H1 (cell line): ENCODE measurements around the gene ZNF652. TPM values are rescaled to one million over a fixed set of nuclear protein-coding genes. Genes with fewer than 3 reads are reported as not detected.

Experiments used
- CTCF ChIA-PET: fragments of 300-600 bp; sonication (Branson Sonifier 250); formaldehyde crosslinking; loops from one replicate; lab custom pipeline; 2021; ENCODE audit not compliant: partially characterized antibody; lab: Charles Lee
- POLR2A ChIA-PET: fragments of 300-600 bp; sonication (Branson Sonifier 250); formaldehyde crosslinking; loops from one replicate; lab custom pipeline; 2021; ENCODE audit warnings: inconsistent platforms; ENCODE audit not compliant: partially characterized antibody; lab: Charles Lee
- DNase-seq, 2 experiments: peaks; one replicate each; pipeline versions ENCODE4 v3.0.0 to v3.0.0-alpha.2; 2010 to 2022; ENCODE audit warnings: low spot score in 2 of 2, low read depth in 1 of 2, mixed read lengths in 1 of 2
- FAIRE-seq: peaks from 2 replicates; lab custom pipeline; 2011; peaks lifted over from hg19 to GRCh38; lab: Jason Lieb, UNC
- H2AFZ ChIP-seq: 2 replicates; pipeline ENCODE4 v1.8.1; 2012; ENCODE audit warnings: low read length, inconsistent platforms
- H2AK5ac ChIP-seq: 2 replicates; pipeline ENCODE4 v1.6.1; 2013; ENCODE audit warnings: low read depth, low read length
- H2BK120ac ChIP-seq: replicated peaks from 2 replicates; pipeline ENCODE3; 2013; ENCODE audit warnings: low read depth, low read length, inconsistent platforms
- H2BK12ac ChIP-seq: 2 replicates; pipeline ENCODE4 v1.6.1; 2013; ENCODE audit warnings: low read depth, low read length
- H2BK15ac ChIP-seq: 2 replicates; pipeline ENCODE4 v1.6.1; 2013; ENCODE audit warnings: low read length
- H2BK20ac ChIP-seq: 2 replicates; pipeline ENCODE4 v1.6.1; 2013; ENCODE audit warnings: low read length
- H2BK5ac ChIP-seq: 2 replicates; pipeline ENCODE4 v1.6.1; 2013; ENCODE audit warnings: low read depth, low read length
- H3K14ac ChIP-seq: 2 replicates; pipeline ENCODE4 v1.6.1; 2013; ENCODE audit warnings: inconsistent platforms; ENCODE audit not compliant: insufficient read length
- H3K18ac ChIP-seq: 2 replicates; pipeline ENCODE4 v1.6.1; 2013; ENCODE audit warnings: low read length; ENCODE audit errors: extremely low read depth
- H3K23ac ChIP-seq: 2 replicates; pipeline ENCODE4 v1.6.1; 2013; ENCODE audit warnings: inconsistent platforms; ENCODE audit not compliant: insufficient read length
- H3K23me2 ChIP-seq: 2 replicates; pipeline ENCODE4 v1.6.1; 2013; ENCODE audit warnings: low read depth, low read length
- H3K27ac ChIP-seq: 2 replicates; pipeline ENCODE4 v1.6.1; 2011; ENCODE audit warnings: low read depth, low read length, inconsistent platforms
- H3K27me3 ChIP-seq, 4 experiments: replicated peaks in 1 of 4; 1 replicate in 1 of 4; 2 replicates in 3 of 4; pipeline versions ENCODE4 v1.6.1 to v1.8.1; 2011 to 2013; ENCODE audit warnings: low read length in 3 of 4, mild to moderate bottlenecking in 3 of 4, inconsistent platforms in 2 of 4, mixed read lengths in 2 of 4, moderate library complexity in 1 of 4; ENCODE audit not compliant: control insufficient read depth in 3 of 4, insufficient read depth in 3 of 4; ENCODE audit errors: extremely low read depth in 1 of 4
- H3K36me3 ChIP-seq, 4 experiments: 2 replicates each; pipeline versions ENCODE4 v1.6.1 to v1.8.1; 2011 to 2013; ENCODE audit warnings: mild to moderate bottlenecking in 4 of 4, low read length in 3 of 4, moderate library complexity in 2 of 4, control low read depth in 1 of 4, inconsistent platforms in 1 of 4; ENCODE audit not compliant: insufficient read depth in 4 of 4, control insufficient read depth in 2 of 4
- H3K4ac ChIP-seq: replicated peaks from 2 replicates; pipeline ENCODE3; 2013; ENCODE audit warnings: low read length, low read depth, mixed read lengths, inconsistent platforms; ENCODE audit not compliant: insufficient read length
- H3K4me1 ChIP-seq, 4 experiments: replicated peaks in 1 of 4; 1 replicate in 1 of 4; 2 replicates in 3 of 4; pipeline versions ENCODE4 v1.6.1 to v1.8.1; 2011 to 2013; ENCODE audit warnings: low read length in 3 of 4, inconsistent platforms in 2 of 4, mixed read lengths in 1 of 4; ENCODE audit not compliant: insufficient read depth in 4 of 4, control insufficient read depth in 3 of 4
- H3K4me2 ChIP-seq, 2 experiments: 2 replicates each; pipeline versions ENCODE4 v1.6.1 to v1.8.1; 2011 to 2013; ENCODE audit warnings: low read depth in 2 of 2, low read length in 2 of 2, control low read depth in 1 of 2, inconsistent platforms in 1 of 2, mild to moderate bottlenecking in 1 of 2; ENCODE audit not compliant: insufficient read depth in 1 of 2
- H3K4me3 ChIP-seq, 4 experiments: fragments of 200-600, 300-600 bp in 1 of 4; sonication (generic), shearing (Covaris generic), sonication (Bioruptor Twin) in 1 of 4; 2 replicates each; pipeline versions ENCODE4 v1.5.1 to v1.8.1; 2011 to 2016; ENCODE audit warnings: low read length in 4 of 4, low read depth in 3 of 4, control low read depth in 2 of 4, inconsistent platforms in 2 of 4, mild to moderate bottlenecking in 2 of 4, mixed read lengths in 1 of 4, moderate library complexity in 1 of 4; ENCODE audit not compliant: insufficient read depth in 2 of 4; ENCODE audit errors: extremely low read depth in 1 of 4
- H3K56ac ChIP-seq: replicated peaks from 2 replicates; pipeline ENCODE3; 2013; ENCODE audit warnings: low read depth, mild to moderate bottlenecking, mixed read lengths, low read length, inconsistent platforms; ENCODE audit not compliant: insufficient read length
- H3K79me1 ChIP-seq: 2 replicates; pipeline ENCODE4 v1.6.1; 2013; ENCODE audit warnings: low read depth, low read length, control low read depth
- H3K79me2 ChIP-seq, 2 experiments: 2 replicates each; pipeline versions ENCODE4 v1.6.1 to v1.8.1; 2012 to 2013; ENCODE audit warnings: low read length in 2 of 2, mild to moderate bottlenecking in 2 of 2, inconsistent platforms in 1 of 2; ENCODE audit not compliant: insufficient read depth in 2 of 2, control insufficient read depth in 1 of 2
- H3K9ac ChIP-seq, 4 experiments: replicated peaks in 1 of 4; 1 replicate in 1 of 4; 2 replicates in 3 of 4; pipeline versions ENCODE4 v1.6.1 to v1.8.1; 2011 to 2013; ENCODE audit warnings: low read depth in 3 of 4, low read length in 3 of 4, control low read depth in 2 of 4, mild to moderate bottlenecking in 2 of 4, moderate library complexity in 2 of 4, inconsistent platforms in 1 of 4; ENCODE audit errors: extremely low read depth in 1 of 4
- H3K9me3 ChIP-seq, 2 experiments: 2 replicates each; pipeline versions ENCODE4 v1.6.1 to v1.8.1; 2012 to 2013; ENCODE audit warnings: mild to moderate bottlenecking in 2 of 2, moderate library complexity in 2 of 2, control low read depth in 1 of 2, inconsistent platforms in 1 of 2, low read depth in 1 of 2, low read length in 1 of 2, mixed read lengths in 1 of 2; ENCODE audit not compliant: insufficient read depth in 2 of 2
- H4K20me1 ChIP-seq, 2 experiments: replicated peaks in 1 of 2; 2 replicates each; pipeline versions ENCODE3 to v1.8.1; 2011 to 2013; ENCODE audit warnings: inconsistent platforms in 2 of 2, low read length in 2 of 2, mild to moderate bottlenecking in 1 of 2; ENCODE audit not compliant: insufficient read depth in 2 of 2, control insufficient read depth in 1 of 2
- H4K5ac ChIP-seq: 2 replicates; pipeline ENCODE4 v1.6.1; 2013; ENCODE audit warnings: low read length, low read depth, mixed read lengths, inconsistent platforms; ENCODE audit not compliant: insufficient read length
- H4K8ac ChIP-seq: 2 replicates; pipeline ENCODE4 v1.8.0; 2013; ENCODE audit warnings: mild to moderate bottlenecking, moderate library complexity, low read length, inconsistent platforms; ENCODE audit not compliant: insufficient read depth; ENCODE audit errors: extremely low read depth
- H4K91ac ChIP-seq: replicated peaks from 2 replicates; pipeline ENCODE3; 2013; ENCODE audit warnings: low read length, mixed read lengths, inconsistent platforms; ENCODE audit not compliant: insufficient read length
- CEBPB ChIP-seq: IDR thresholded peaks from 2 replicates; pipeline ENCODE4 v1.6.1; 2012; ENCODE audit warnings: low read depth, low read length
- CHD2 ChIP-seq: IDR thresholded peaks from 2 replicates; pipeline ENCODE4 v1.6.1; 2012; ENCODE audit warnings: low read length, improper control_type of control experiment
- EP300 ChIP-seq, 2 experiments: IDR thresholded peaks; 1 replicate in 1 of 2; 2 replicates in 1 of 2; pipeline ENCODE4 v1.6.1; 2011 to 2012; ENCODE audit warnings: low read depth in 2 of 2, low read length in 2 of 2, mild to moderate bottlenecking in 2 of 2, borderline replicate concordance in 1 of 2, inconsistent platforms in 1 of 2, moderate library complexity in 1 of 2
- FOSL1 ChIP-seq: IDR thresholded peaks from 2 replicates; pipeline ENCODE4 v1.6.1; 2011; ENCODE audit warnings: mild to moderate bottlenecking, low read depth, low read length, moderate library complexity; ENCODE audit not compliant: insufficient read depth
- KDM5A ChIP-seq: fragments of 200-600 bp; IDR thresholded peaks from 2 replicates; pipeline ENCODE4 v1.7.1; 2012; ENCODE audit warnings: mild to moderate bottlenecking, low read length, inconsistent platforms, mixed read lengths
- MAX ChIP-seq: IDR thresholded peaks from 2 replicates; pipeline ENCODE4 v1.6.1; 2012; ENCODE audit warnings: inconsistent platforms
- PHF8 ChIP-seq: fragments of 200-600 bp; sonication (generic); conservative IDR thresholded peaks from 2 replicates; pipeline ENCODE4 v1.7.1; 2012; ENCODE audit warnings: low read depth, mild to moderate bottlenecking, inconsistent platforms, low read length, moderate library complexity
- POLR2AphosphoS5 ChIP-seq: IDR thresholded peaks from 2 replicates; pipeline ENCODE4 v1.6.1; 2011; ENCODE audit warnings: low read depth, low read length
- TAF7 ChIP-seq: optimal IDR thresholded peaks from 2 replicates; pipeline ENCODE3; 2011; ENCODE audit warnings: low read depth, mild to moderate bottlenecking, inconsistent platforms, low read length, moderate library complexity, borderline replicate concordance
- WGBS, 2 experiments: shearing (Covaris generic) in 1 of 2; methylation state at CpG; one replicate each; pipeline versions ENCODE4 v1.1.6 to v1.1.7; 2013 to 2015; ENCODE audit warnings: low lambda C conversion rate in 2 of 2, mixed read lengths in 2 of 2, inconsistent platforms in 1 of 2, low coverage in 1 of 2, missing lambda C conversion rate in 1 of 2; ENCODE audit not compliant: insufficient replicate concordance in 2 of 2, insufficient coverage in 1 of 2, insufficient read length in 1 of 2; ENCODE audit errors: extremely low coverage in 1 of 2, missing lambda C conversion rate in 1 of 2; 5-methylcytosine and 5-hydroxymethylcytosine counted together
- polyA plus RNA-seq, 7 experiments: library from polyadenylated mRNA; depleted of rRNA in 3 of 7; stranded (reverse) in 5 of 7; unstranded in 2 of 7; fragments of >200 nt in 5 of 7; fragments of 200-250 nt in 2 of 7; gene quantifications; 1 replicate in 5 of 7; 2 replicates in 1 of 7; 4 replicates in 1 of 7; pipeline versions ENCODE4 v1.2.1 to v1.2.3, GENCODE V29; 2011 to 2013; ENCODE audit warnings: missing spikeins in 2 of 7, mixed read lengths in 2 of 7
- total RNA-seq: library from RNA; stranded (reverse); fragmentation: NEBNext Ultra II Directional; extraction: Animal tissue kit (Norgen Biotek cat#: 25700); gene quantifications from 2 replicates; pipeline ENCODE4 v1.2.1, GENCODE V29; 2021
- TF ChIP-seq, protein P1 (sequence below), 3 experiments: IDR thresholded peaks; 1 replicate in 2 of 3; 2 replicates in 1 of 3; pipeline versions ENCODE4 v1.5.1 to v1.6.1; 2011; ENCODE audit warnings: low read length in 3 of 3, mild to moderate bottlenecking in 3 of 3, inconsistent platforms in 2 of 3, low read depth in 1 of 3, moderate library complexity in 1 of 3; ENCODE audit not compliant: insufficient read depth in 1 of 3; ENCODE audit errors: control extremely low read depth in 1 of 3

ZNF652 gene
- total and polyA plus RNA-seq, 2 of the 8 experiments (the other 6 are each of a cell fraction or from before 2014, with no cell fraction given), result 13.5 to 39.6 TPM

- WGBS, 2 experiments, result 89% methylated on average over 4 of the region's 4 CpGs; no CpG with 5 or more reads in 1 of the 2 experiments
- no peak overlapping the region for H2BK5ac ChIP-seq
- POLR2A ChIA-PET, result no interaction called here
- TF ChIP-seq POLR2AphosphoS5 (no peak), TAF7 (no peak), CEBPB (no peak), KDM5A (no peak), EP300 (IDR thresholded peaks at IDR 0.05; ENCODE audit: borderline replicate concordance in 1 of 2, low read depth in 2 of 2, low read length in 2 of 2) (no peak), MAX (no peak), PHF8 (no peak), FOSL1 (no peak), CHD2 (no peak)
- TF ChIP-seq, protein P1, sequence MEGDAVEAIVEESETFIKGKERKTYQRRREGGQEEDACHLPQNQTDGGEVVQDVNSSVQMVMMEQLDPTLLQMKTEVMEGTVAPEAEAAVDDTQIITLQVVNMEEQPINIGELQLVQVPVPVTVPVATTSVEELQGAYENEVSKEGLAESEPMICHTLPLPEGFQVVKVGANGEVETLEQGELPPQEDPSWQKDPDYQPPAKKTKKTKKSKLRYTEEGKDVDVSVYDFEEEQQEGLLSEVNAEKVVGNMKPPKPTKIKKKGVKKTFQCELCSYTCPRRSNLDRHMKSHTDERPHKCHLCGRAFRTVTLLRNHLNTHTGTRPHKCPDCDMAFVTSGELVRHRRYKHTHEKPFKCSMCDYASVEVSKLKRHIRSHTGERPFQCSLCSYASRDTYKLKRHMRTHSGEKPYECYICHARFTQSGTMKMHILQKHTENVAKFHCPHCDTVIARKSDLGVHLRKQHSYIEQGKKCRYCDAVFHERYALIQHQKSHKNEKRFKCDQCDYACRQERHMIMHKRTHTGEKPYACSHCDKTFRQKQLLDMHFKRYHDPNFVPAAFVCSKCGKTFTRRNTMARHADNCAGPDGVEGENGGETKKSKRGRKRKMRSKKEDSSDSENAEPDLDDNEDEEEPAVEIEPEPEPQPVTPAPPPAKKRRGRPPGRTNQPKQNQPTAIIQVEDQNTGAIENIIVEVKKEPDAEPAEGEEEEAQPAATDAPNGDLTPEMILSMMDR (IDR thresholded peaks at IDR 0.05; ENCODE audit: control extremely low read depth in 1 of 3, insufficient read depth in 1 of 3, low read depth in 1 of 3, low read length in 3 of 3), result no peak
Measured at GRCh38 chr17:49244839-49245238, 117.2 kb downstream of the ZNF652 start.

More at GRCh38 chr17:49244839-49245238, 117.2 kb downstream of the ZNF652 start:
- Histone ChIP-seq H3K14ac (no peak overlapping the region), H2BK20ac (no peak overlapping the region), H3K27ac (no peak overlapping the region), H3K9me3 (no peaks in the 10 kb centered on the region), H3K79me1 (no peaks in the 10 kb centered on the region), H3K4ac (no peak overlapping the region), H4K5ac (no peak overlapping the region), H3K56ac (no peak overlapping the region), H3K18ac (no peak overlapping the region), H3K4me1 (no peaks in the 10 kb centered on the region; a peak in 1 of 7 replicates), H3K9ac (no peak overlapping the region), H4K91ac (no peak overlapping the region), H2BK12ac (no peak overlapping the region), H3K79me2 (no peaks in the 10 kb centered on the region), H4K8ac (no peak overlapping the region), H2AFZ (no peak overlapping the region), H3K4me2 (no peak overlapping the region), H2BK15ac (no peak overlapping the region), H2BK120ac (no peak overlapping the region), H3K23ac (no peak overlapping the region), H3K4me3 (no peak overlapping the region), H4K20me1 (no peaks in the 10 kb centered on the region), H3K23me2 (no peaks in the 10 kb centered on the region), H3K27me3 (no peaks in the 10 kb centered on the region), H3K36me3 (no peaks in the 10 kb centered on the region), H2AK5ac (no peak overlapping the region)
- DNase-seq (no peak), FAIRE-seq (no peak)
- CTCF ChIA-PET, result interaction anchor here (1.4 to 2.7 kb wide), 2 partner anchors 9 to 17 kb away, joined by 3 to 7 read pairs; no protein-coding TSS in a partner anchor
